SK-N-SH (cell line): ENCODE results near the gene ST3GAL6. TPM values are rescaled to one million over a fixed set of nuclear protein-coding genes. Genes with fewer than 3 reads are reported as not detected.

Experiments
- CTCF ChIA-PET: fragments of 300-600, 350-600 bp; formaldehyde crosslinking; extraction: SDS; loops from one replicate; lab custom pipeline; 2021; lab: Yijun Ruan, JAX
- POLR2A ChIA-PET: fragments of 350-600 bp; sonication (Branson Sonifier 250); formaldehyde crosslinking; extraction: SDS; loops from one replicate; lab custom pipeline; 2020; ENCODE audit warnings: antibody characterized with exemption, inconsistent platforms; lab: Yijun Ruan, JAX
- DNase-seq: peaks from one replicate; pipeline ENCODE4 v3.0.0; 2012
- H2AFZ ChIP-seq: fragments of 200-600 bp; sonication (generic); 2 replicates; pipeline ENCODE4 v1.8.1; 2016; ENCODE audit warnings: antibody characterized with exemption, mild to moderate bottlenecking, low read depth
- H3F3A ChIP-seq: fragments of 200-600 bp; sonication (generic); replicated peaks from 2 replicates; pipeline ENCODE3; 2016; ENCODE audit warnings: antibody characterized with exemption, mild to moderate bottlenecking; ENCODE audit not compliant: insufficient read depth
- H3K27ac ChIP-seq, 2 experiments: fragments of 200-500 bp in 1 of 2; fragments of 200-600 bp in 1 of 2; sonication (Bioruptor generic) in 1 of 2; sonication (generic), shearing (Covaris generic) in 1 of 2; 2 replicates each; pipeline versions ENCODE4 v1.5.1 to v1.6.1; 2014 to 2016; ENCODE audit warnings: low read depth in 2 of 2, inconsistent platforms in 1 of 2, low read length in 1 of 2, mild to moderate bottlenecking in 1 of 2, mixed read lengths in 1 of 2
- H3K27me3 ChIP-seq: fragments of 200-600 bp; sonication (generic), shearing (Covaris generic); 2 replicates; pipeline ENCODE4 v1.6.1; 2016; ENCODE audit warnings: mixed run types; ENCODE audit not compliant: insufficient read depth
- H3K36me3 ChIP-seq, 2 experiments: fragments of 200-500 bp in 1 of 2; fragments of 200-600 bp in 1 of 2; sonication (Bioruptor generic) in 1 of 2; sonication (generic) in 1 of 2; replicated peaks in 1 of 2; 2 replicates each; pipeline versions ENCODE3 to v1.5.1; 2014 to 2016; ENCODE audit warnings: low read length in 1 of 2, mild to moderate bottlenecking in 1 of 2; ENCODE audit not compliant: insufficient read depth in 2 of 2, control insufficient read depth in 1 of 2
- H3K4me1 ChIP-seq, 2 experiments: fragments of 200-500 bp in 1 of 2; fragments of 200-600 bp in 1 of 2; sonication (Bioruptor generic) in 1 of 2; sonication (generic), shearing (Covaris generic) in 1 of 2; 2 replicates each; pipeline versions ENCODE4 v1.5.1 to v1.6.1; 2014 to 2016; ENCODE audit warnings: low read depth in 1 of 2, low read length in 1 of 2, mixed run types in 1 of 2; ENCODE audit not compliant: insufficient read depth in 2 of 2, control insufficient read depth in 1 of 2
- H3K4me2 ChIP-seq: fragments of 200-600 bp; sonication (generic), shearing (Covaris generic); 2 replicates; pipeline ENCODE4 v1.6.1; 2017; ENCODE audit warnings: mixed run types
- H3K4me3 ChIP-seq, 2 experiments: fragments of 200-500 bp in 1 of 2; fragments of 200-600 bp in 1 of 2; sonication (Bioruptor generic) in 1 of 2; sonication (generic), shearing (Covaris generic) in 1 of 2; 2 replicates each; pipeline versions ENCODE4 v1.5.1 to v1.8.1; 2014 to 2016; ENCODE audit warnings: low read depth in 2 of 2, inconsistent platforms in 1 of 2, low read length in 1 of 2, mild to moderate bottlenecking in 1 of 2, mixed read lengths in 1 of 2, moderate library complexity in 1 of 2
- H3K79me2 ChIP-seq: fragments of 200-600 bp; sonication (generic); 2 replicates; pipeline ENCODE4 v1.8.1; 2017; ENCODE audit warnings: mild to moderate bottlenecking; ENCODE audit not compliant: insufficient read depth
- H3K9ac ChIP-seq: fragments of 200-600 bp; sonication (generic); 2 replicates; pipeline ENCODE4 v1.6.1; 2017; ENCODE audit warnings: mixed run types
- H3K9me2 ChIP-seq: fragments of 200-600 bp; sonication (generic); 2 replicates; pipeline ENCODE4 v1.6.1; 2017; ENCODE audit warnings: mixed run types
- H3K9me3 ChIP-seq: fragments of 200-600 bp; sonication (generic); 2 replicates; pipeline ENCODE4 v1.6.1; 2017; ENCODE audit warnings: mixed run types, mild to moderate bottlenecking, moderate library complexity
- H4K20me1 ChIP-seq: fragments of 200-600 bp; sonication (generic); 2 replicates; pipeline ENCODE4 v1.6.1; 2017; ENCODE audit warnings: mild to moderate bottlenecking, mixed run types; ENCODE audit not compliant: insufficient read depth
- CTCF ChIP-seq: fragments of 200-600 bp; sonication (generic); IDR thresholded peaks from 2 replicates; pipeline ENCODE4 v1.6.1; 2017; ENCODE audit warnings: antibody characterized with exemption, mild to moderate bottlenecking, moderate library complexity
- EP300 ChIP-seq, 2 experiments: IDR thresholded peaks; 2 replicates each; pipeline versions ENCODE4 v1.4.0 to v1.6.1; 2012; ENCODE audit warnings: borderline replicate concordance in 1 of 2, low read depth in 1 of 2, low read length in 1 of 2
- EZH2phosphoT487 ChIP-seq: fragments of 200-600 bp; sonication (generic); IDR thresholded peaks from 2 replicates; pipeline ENCODE4 v1.6.1; 2017; ENCODE audit warnings: low read depth, mixed run types, mild to moderate bottlenecking, antibody characterized with exemption, moderate library complexity, borderline replicate concordance
- FOSL2 ChIP-seq: IDR thresholded peaks from 2 replicates; pipeline ENCODE4 v1.4.0; 2012; ENCODE audit warnings: low read depth, mild to moderate bottlenecking, moderate library complexity, borderline replicate concordance
- FOXM1 ChIP-seq: IDR thresholded peaks from 2 replicates; pipeline ENCODE4 v1.4.0; 2012; ENCODE audit warnings: low read depth, mild to moderate bottlenecking
- GABPA ChIP-seq: IDR thresholded peaks from 2 replicates; pipeline ENCODE4 v1.4.0; 2012; ENCODE audit warnings: low read depth, mild to moderate bottlenecking
- IRF3 ChIP-seq: fragments of 150-350 bp; IDR thresholded peaks from 2 replicates; pipeline ENCODE4 v1.6.1; 2016; ENCODE audit warnings: mild to moderate bottlenecking, low read depth, low read length
- JUND ChIP-seq: IDR thresholded peaks from 2 replicates; pipeline ENCODE4 v1.4.0; 2012
- MAX ChIP-seq: IDR thresholded peaks from 2 replicates; pipeline ENCODE4 v1.4.0; 2012; ENCODE audit warnings: low read depth
- MEF2A ChIP-seq: IDR thresholded peaks from 2 replicates; pipeline ENCODE4 v1.4.0; 2012; ENCODE audit warnings: low read depth, borderline replicate concordance
- NFIC ChIP-seq: IDR thresholded peaks from 2 replicates; pipeline ENCODE4 v1.4.0; 2012; ENCODE audit warnings: borderline replicate concordance
- NRF1 ChIP-seq: IDR thresholded peaks from 2 replicates; pipeline ENCODE4 v1.6.1; 2012; ENCODE audit warnings: low read depth, mild to moderate bottlenecking, low read length
- PBX3 ChIP-seq: IDR thresholded peaks from 2 replicates; pipeline ENCODE4; 2012
- RCOR1 ChIP-seq: fragments of 150-350 bp; IDR thresholded peaks from 2 replicates; pipeline ENCODE4 v1.6.1; 2017; ENCODE audit warnings: antibody characterized with exemption, low read length
- REST ChIP-seq: IDR thresholded peaks from 2 replicates; pipeline ENCODE4 v1.6.1; 2012; ENCODE audit warnings: mild to moderate bottlenecking, low read depth, low read length, moderate library complexity
- RFX5 ChIP-seq: IDR thresholded peaks from 2 replicates; pipeline ENCODE4 v1.6.1; 2012; ENCODE audit warnings: mild to moderate bottlenecking, improper control_type of control experiment, low read length
- SIN3A ChIP-seq: IDR thresholded peaks from 2 replicates; pipeline ENCODE4 v1.6.1; 2012; ENCODE audit warnings: low read depth, mild to moderate bottlenecking, low read length, moderate library complexity, borderline replicate concordance
- TCF12 ChIP-seq: IDR thresholded peaks from 2 replicates; pipeline ENCODE4 v1.4.0; 2012
- YY1 ChIP-seq: IDR thresholded peaks from 2 replicates; pipeline ENCODE4 v1.4.0; 2012; ENCODE audit warnings: low read depth, mild to moderate bottlenecking
- WGBS: methylation state at CpG from one replicate; pipeline ENCODE4 v1.1.6; 2017; ENCODE audit warnings: low lambda C conversion rate; 5-methylcytosine and 5-hydroxymethylcytosine counted together
- polyA plus RNA-seq, 3 experiments: library from polyadenylated mRNA; depleted of rRNA; stranded (reverse); fragments of >200 nt; gene quantifications; 2 replicates each; pipeline ENCODE4 v1.2.3, GENCODE V29; 2012

ST3GAL6 gene
- polyA plus RNA-seq, 1 of the 3 experiments (the other 2 are of a cell fraction), result 16.3 TPM

- WGBS, result 94% methylated on average over 5 of the region's 5 CpGs
- Histone ChIP-seq H2AFZ (no peak overlapping the region), H3K36me3 (peaks cover 0 to 3% of the 10 kb centered on the region in 2 experiments), H3K4me1 (peaks cover 12 to 31% of the 10 kb centered on the region in 2 experiments; a peak in 3 of 4 replicates), H4K20me1 (no peaks in the 10 kb centered on the region), H3K27me3 (no peaks in the 10 kb centered on the region), H3K9me2 (no peaks in the 10 kb centered on the region), H3K4me2 (no peak overlapping the region), H3K9ac (no peak overlapping the region), H3K27ac (no peak overlapping the region), H3K9me3 (no peaks in the 10 kb centered on the region), H3K4me3 (no peak overlapping the region), H3K79me2 (peaks cover 82% of the 10 kb centered on the region), H3F3A (peaks cover 4% of the 10 kb centered on the region)
- ChIA-PET CTCF (no interaction called here), POLR2A (no interaction called here)
- no peak for DNase-seq
- TF ChIP-seq EP300 (IDR thresholded peaks at IDR 0.05; ENCODE audit: borderline replicate concordance in 1 of 2, low read depth in 1 of 2, low read length in 1 of 2), result no peak
- no peak for TF ChIP-seq NFIC
- TF ChIP-seq MEF2A, result no peak
- TF ChIP-seq EZH2phosphoT487, result no peak
- no peak for TF ChIP-seq JUND
- TF ChIP-seq CTCF, result no peak
- TF ChIP-seq TCF12, result no peak
- TF ChIP-seq MAX, result no peak
- no peak for TF ChIP-seq SIN3A
- no peak for TF ChIP-seq RFX5
- no peak for TF ChIP-seq GABPA
- TF ChIP-seq RCOR1, result no peak
- TF ChIP-seq NRF1, result no peak
- no peak for TF ChIP-seq FOSL2
- no peak for TF ChIP-seq PBX3
- no peak for TF ChIP-seq IRF3
- no peak for TF ChIP-seq YY1
- no peak for TF ChIP-seq FOXM1
- TF ChIP-seq REST, result no peak
Measured at GRCh38 chr3:98737301-98737700, 25.8 kb upstream of the ST3GAL6 start.
